HAP-1 (cell line): ENCODE data around the gene AUH.
A peak's percentile ranks its signal among the peaks of the same experiment; 100 is the strongest.

Experiments used
- DNase-seq, 2 experiments: peaks; one replicate each; pipeline ENCODE4 v3.0.0-alpha.2; 2016 to 2020; ENCODE audit warnings: low spot score in 2 of 2
- H3K27me3 ChIP-seq: fragments of 250-450 bp; sonication (Bioruptor Pico); 2 replicates; pipeline ENCODE4 v1.5.1; 2020; ENCODE audit warnings: low read depth, mild to moderate bottlenecking, moderate library complexity
- H3K36me3 ChIP-seq: fragments of 250-450 bp; sonication (Bioruptor Pico); replicated peaks from 2 replicates; pipeline ENCODE4 v1.5.1; 2020; ENCODE audit warnings: mild to moderate bottlenecking
- H3K4me1 ChIP-seq: fragments of 250-450 bp; sonication (Bioruptor Pico); 2 replicates; pipeline ENCODE4 v1.5.1; 2020; ENCODE audit warnings: mild to moderate bottlenecking
- H3K4me3 ChIP-seq: fragments of 250-450 bp; sonication (Bioruptor Pico); 2 replicates; pipeline ENCODE4 v1.5.1; 2020; ENCODE audit warnings: mild to moderate bottlenecking, moderate library complexity
- H3K9me3 ChIP-seq: fragments of 250-450 bp; sonication (Bioruptor Pico); 2 replicates; pipeline ENCODE4 v1.5.1; 2020; ENCODE audit warnings: mild to moderate bottlenecking, moderate library complexity
- in situ Hi-C: fragments of 300-500 bp; cut with MboI; formaldehyde crosslinking; loops from 3 replicates; pipeline ENCODE4 v1.14.3; 2020; ENCODE audit warnings: low sequenced_read_pairs, inconsistent platforms, mixed read lengths

AUH gene

DNA sequence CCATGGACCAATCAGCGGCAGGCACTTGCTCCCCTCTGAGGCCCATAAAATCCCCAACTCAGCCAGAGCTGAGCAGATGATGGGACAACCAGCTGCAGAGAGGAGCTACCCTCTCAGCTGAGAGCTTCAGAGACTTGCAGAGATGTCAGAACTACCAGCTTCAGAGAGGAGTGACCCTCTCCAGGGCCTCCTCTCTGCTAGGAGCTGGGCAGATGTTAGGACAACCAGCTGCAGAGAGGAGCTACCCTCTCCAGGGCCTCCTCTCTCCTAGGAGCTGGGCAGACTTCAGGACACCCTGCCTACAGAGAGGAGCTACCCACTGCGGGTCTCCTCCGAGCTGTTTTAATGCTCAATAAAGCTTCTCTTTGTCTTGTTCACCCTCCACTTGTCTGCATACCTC is 3.0 kb upstream of the AUH start:
- no peak for DNase-seq
- Histone ChIP-seq H3K27me3 (no peaks in the 10 kb centered on the region), H3K9me3 (peaks cover 5% of the 10 kb centered on the region; the same call in 1 of the 2 replicates), H3K4me1 (peaks cover 9% of the 10 kb centered on the region), H3K36me3 (no peaks in the 10 kb centered on the region; the same call in 1 of the 2 replicates), H3K4me3 (no peak overlapping the region)
- in situ Hi-C loops, result no loop called here

DNA sequence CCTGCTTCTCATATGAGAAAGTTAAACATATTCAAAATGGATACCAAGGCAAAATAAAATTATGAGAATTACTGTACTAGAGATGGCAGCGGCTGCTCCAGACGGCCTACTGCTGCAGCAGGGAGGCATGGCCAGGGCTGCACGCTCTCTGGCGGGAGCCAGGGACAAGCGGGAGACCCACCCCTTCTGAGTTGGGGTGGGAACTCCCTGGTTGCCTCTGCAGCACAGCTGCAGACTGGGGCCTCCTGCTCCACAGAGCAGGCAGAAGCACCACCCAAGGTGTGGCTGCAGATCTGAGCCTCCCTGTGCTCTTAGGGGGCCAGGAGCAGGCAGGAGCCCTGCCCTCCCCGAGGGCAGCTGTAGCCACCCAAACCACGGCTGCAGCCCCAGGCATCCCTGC is 2.3 kb upstream of the AUH start:
- no peak for DNase-seq
- no peaks in the 10 kb centered on the region for H3K27me3 ChIP-seq
- peaks cover 9% of the 10 kb centered on the region for H3K4me1 ChIP-seq
- H3K36me3 ChIP-seq, result no peaks in the 10 kb centered on the region; the same call in none of the 2 replicates
- in situ Hi-C loops, result no loop called here
- H3K4me3 ChIP-seq, result no peak overlapping the region
- H3K9me3 ChIP-seq, result peaks cover 5% of the 10 kb centered on the region; the same call in 1 of the 2 replicates

DNA sequence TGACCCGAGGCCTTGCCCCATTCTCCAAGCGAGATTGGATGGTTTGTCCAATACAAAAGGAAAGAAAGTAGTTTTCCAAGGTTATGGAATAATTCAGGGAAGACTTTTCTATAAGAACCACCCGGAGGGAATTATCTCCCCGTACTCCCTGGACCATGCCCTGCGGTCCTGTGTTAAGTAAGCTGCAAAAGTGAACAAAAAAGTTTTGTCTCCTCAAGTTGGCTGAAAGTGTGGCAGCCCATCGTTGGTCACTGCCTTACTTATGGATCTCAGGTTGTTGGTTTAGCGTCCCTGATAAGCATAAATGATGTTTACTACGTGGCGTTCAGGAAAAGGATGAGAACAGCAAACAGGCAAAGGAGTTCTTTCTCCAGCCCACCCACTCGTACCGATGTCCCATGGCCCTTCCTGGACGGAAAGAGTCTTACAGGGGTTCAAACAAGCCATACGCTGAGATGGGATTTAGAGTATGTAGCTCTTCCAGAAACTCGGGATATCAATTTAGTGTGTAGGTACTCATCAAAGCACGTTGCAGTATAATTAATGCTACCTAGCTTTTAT is 413 bp upstream of the AUH start:
- Histone ChIP-seq H3K4me1 (peaks cover 9% of the 10 kb centered on the region), H3K9me3 (peaks cover 5% of the 10 kb centered on the region; the same call in 1 of the 2 replicates), H3K4me3 (peak overlapping the region; percentile 88), H3K36me3 (peaks cover 5% of the 10 kb centered on the region), H3K27me3 (no peaks in the 10 kb centered on the region)
- DNase-seq, result no peak
- in situ Hi-C loops, result no loop called here

DNA sequence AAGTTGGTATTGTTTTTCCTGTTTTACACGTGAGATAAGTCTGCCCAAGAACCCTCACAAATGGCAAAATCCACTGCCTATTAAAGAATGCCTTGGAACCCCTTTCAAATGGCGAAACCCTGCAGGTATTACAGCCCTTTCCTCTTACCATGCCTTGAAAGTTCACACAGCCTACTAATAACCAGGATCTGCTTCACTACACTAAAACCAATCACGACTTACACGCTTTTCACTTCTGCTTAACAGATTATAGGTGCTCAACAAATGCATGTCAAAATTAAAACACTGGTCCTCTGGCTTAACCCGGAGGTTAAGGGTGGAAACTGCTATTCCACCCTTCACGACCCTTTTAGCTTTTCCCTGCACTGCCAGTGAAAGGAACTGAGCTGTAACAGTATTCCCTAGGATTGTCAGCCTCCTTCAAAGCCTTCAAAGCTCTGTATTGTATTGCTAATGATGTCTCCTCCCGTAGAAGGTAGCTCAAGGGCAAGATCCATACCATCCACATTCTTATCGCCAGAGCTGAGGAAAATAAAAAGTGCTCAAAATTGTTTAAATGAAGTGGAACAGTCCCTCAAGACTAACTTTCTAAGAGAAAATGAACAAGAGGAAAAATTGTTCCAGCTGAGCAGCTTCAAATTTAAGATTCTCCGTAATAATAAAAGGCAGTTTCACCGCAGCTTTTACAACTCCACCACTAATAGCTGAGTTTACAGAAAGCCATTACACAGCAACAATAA is 997 bp downstream of the AUH start:
- Histone ChIP-seq H3K4me1 (peaks cover 9% of the 10 kb centered on the region), H3K36me3 (peaks cover 9% of the 10 kb centered on the region), H3K27me3 (no peaks in the 10 kb centered on the region), H3K4me3 (peak overlapping the region; percentile 88), H3K9me3 (peaks cover 5% of the 10 kb centered on the region; the same call in 1 of the 2 replicates)
- in situ Hi-C loops, result no loop called here
- DNase-seq, result peak; percentile 62 to 93

DNA sequence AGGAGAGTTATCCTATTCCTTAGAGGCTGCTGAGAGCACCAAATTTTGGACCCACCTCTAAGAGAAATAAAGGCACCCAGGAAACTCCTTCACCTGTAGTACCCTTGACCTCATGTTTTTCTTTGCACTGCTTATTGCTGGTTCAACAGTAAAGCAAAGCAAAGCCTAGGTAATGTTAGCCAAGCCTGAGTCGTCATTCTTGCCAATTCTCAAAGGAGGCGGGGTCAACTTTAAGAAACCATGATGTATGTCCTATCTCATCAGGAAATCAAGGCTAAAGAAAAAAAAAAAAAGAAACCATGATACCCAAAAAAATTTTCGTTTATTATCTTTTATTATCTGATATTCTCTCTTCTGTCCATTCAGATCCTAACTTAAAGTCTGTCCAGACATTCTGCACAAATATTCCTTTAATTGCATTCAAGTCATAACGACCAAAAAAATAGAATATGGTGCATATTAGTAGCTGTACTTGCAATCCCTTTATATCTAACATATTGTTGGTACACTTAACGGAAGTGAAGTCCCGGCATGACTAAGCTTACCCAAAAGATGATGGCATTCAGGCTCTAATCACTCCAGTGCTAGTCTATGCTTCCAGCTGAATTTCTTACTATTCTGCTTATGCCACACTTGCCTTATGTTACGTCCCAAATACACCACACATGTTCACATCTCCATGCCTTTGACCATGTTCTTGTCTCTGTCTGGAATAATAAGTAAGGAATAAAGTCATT is 1.8 kb downstream of the AUH start:
- H3K27me3 ChIP-seq, result no peaks in the 10 kb centered on the region
- peaks cover 5% of the 10 kb centered on the region; the same call in 1 of the 2 replicates for H3K9me3 ChIP-seq
- H3K36me3 ChIP-seq, result peaks cover 13% of the 10 kb centered on the region
- peak overlapping the region; percentile 88 for H3K4me3 ChIP-seq
- peaks cover 9% of the 10 kb centered on the region for H3K4me1 ChIP-seq
- DNase-seq, result no peak
- in situ Hi-C loops, result no loop called here

DNA sequence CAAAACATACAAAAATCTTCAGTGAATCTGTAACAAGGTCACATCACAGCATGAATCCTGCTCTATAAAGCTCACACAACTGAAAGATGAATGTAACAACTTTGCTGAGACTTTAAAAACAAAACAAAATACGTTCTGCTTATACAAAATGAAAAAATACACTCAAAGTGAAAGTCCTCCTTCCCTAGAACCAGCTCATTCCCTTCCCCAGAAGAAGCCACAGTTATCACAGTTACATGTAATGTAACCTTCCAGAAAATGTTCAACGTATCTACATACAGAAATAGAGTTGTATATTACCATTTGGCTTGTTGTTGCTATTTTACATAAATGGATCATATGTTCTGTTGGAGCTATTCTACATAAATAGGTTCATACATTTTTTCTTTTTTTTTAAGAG is 2.6 kb downstream of the AUH start:
- H3K27me3 ChIP-seq, result no peaks in the 10 kb centered on the region
- DNase-seq, result no peak
- H3K4me3 ChIP-seq, result no peak overlapping the region
- peaks cover 17% of the 10 kb centered on the region for H3K36me3 ChIP-seq
- in situ Hi-C loops, result no loop called here
- peaks cover 5% of the 10 kb centered on the region; the same call in 1 of the 2 replicates for H3K9me3 ChIP-seq
- peaks cover 9% of the 10 kb centered on the region for H3K4me1 ChIP-seq

DNA sequence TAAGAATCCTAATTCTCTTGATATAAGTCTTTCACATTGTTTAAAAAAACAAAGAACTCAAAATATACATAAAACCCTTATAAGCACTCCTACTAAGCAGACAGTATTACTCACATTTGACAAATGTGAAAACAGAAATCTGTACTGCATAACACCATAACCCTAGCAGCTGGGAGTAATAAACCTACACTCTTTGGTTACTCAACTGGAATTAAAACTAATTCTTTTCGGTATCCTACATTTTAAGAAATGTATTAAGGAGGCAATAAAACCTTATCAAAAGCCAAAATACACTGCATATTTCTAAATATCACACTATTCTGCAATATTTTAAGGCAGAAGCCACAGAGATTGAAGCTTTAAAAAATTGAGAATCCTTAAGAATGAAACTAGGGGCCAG is 6.8 kb downstream of the AUH start:
- Histone ChIP-seq H3K4me3 (no peak overlapping the region), H3K36me3 (peaks cover 31% of the 10 kb centered on the region), H3K9me3 (no peaks in the 10 kb centered on the region), H3K27me3 (no peaks in the 10 kb centered on the region), H3K4me1 (no peaks in the 10 kb centered on the region; the same call in 1 of the 2 replicates)
- DNase-seq, result no peak
- in situ Hi-C loops, result no loop called here

DNA sequence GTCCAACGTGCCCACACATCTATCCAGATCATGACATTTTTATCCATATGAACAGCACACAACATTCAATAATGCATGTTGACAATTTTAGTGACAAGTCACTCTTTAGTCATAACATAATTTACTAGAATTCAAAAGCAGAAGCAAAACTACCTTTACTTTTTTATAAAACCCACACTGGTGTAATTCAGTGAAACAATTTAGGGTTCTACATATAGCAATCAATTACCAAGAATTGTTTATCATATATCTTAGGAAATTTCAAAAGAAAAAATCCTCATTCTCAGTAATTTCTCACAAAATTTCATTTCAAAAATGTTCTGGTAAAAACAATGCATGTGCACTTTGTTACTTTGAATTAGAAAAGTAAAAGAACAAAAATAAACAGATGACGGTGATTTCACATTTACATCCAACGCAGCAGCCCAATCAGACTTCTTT is 12.6 kb downstream of the AUH start:
- no peak overlapping the region for H3K4me3 ChIP-seq
- H3K27me3 ChIP-seq, result no peaks in the 10 kb centered on the region
- H3K4me1 ChIP-seq, result peaks cover 2% of the 10 kb centered on the region; the same call in 1 of the 2 replicates
- no peaks in the 10 kb centered on the region for H3K9me3 ChIP-seq
- no peak for DNase-seq
- H3K36me3 ChIP-seq, result peaks cover 16% of the 10 kb centered on the region
- in situ Hi-C loops, result no loop called here

DNA sequence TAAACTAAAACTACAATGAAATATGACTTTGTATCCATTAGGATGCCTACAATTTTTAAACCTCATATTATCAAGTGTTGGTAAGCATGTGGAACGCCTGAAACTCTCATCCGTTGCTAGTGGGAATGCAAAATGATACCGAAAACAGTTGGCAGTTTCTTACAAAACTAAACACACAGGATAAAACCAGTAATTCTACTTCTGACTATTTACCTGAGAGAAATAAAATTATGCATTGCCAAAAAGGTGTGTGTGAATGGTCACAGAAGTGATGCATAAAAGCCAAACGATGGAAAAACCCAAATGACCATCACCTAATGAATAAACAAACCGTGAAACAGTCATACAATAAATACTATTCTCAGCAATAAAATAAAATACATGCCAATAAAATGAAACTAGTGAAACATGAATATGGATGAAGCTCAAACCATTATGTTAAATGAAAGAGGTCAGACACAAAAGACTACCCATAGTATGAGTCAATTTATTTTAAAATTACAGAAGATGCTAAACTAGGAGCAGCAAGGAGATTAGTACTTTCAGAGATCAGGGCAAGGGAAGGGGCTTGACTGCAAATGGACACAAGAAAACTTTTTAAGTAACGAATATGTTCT is 13.4 kb downstream of the AUH start:
- peaks cover 2% of the 10 kb centered on the region; the same call in 1 of the 2 replicates for H3K4me1 ChIP-seq
- DNase-seq, result no peak
- H3K9me3 ChIP-seq, result no peaks in the 10 kb centered on the region
- H3K4me3 ChIP-seq, result no peak overlapping the region
- in situ Hi-C loops, result no loop called here
- H3K27me3 ChIP-seq, result no peaks in the 10 kb centered on the region
- H3K36me3 ChIP-seq, result peaks cover 16% of the 10 kb centered on the region

DNA sequence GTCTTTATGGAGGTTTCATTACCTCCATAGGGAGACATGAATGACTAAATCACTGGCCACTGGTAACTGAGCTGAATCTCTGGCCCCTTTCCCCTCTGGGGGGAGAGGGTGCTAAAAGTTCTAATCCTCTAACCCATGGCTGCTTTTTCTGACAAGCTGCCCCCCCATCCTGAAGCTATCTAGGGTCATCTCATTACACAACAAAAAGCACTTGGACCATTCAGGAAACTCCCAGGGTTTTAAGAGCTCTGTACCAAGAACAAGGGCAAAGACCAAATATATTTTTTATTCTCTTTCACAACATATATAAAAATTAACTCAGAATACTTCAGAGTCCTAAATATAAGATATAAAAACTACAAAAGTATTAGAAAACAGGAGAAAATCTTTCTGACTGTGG is 14.3 kb downstream of the AUH start:
- in situ Hi-C loops, result no loop called here

DNA sequence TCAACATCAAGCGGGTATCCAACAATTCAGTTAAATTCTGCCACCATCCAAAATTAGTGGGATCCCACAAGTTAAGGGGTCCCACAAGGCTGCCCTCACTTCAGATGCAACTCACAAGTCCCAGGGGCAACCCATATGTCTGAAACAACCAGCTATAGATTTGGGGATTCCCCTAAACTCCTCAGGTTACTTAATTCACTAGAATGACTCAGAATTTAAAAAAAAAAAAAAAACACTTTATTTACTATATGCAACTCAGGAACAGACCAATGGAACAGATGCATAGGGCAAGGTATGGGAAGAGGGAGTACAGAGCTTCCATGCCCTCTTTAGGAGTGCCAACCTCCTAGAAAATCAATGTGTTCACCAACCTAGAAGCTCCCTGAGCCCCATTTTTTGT is 15.1 kb downstream of the AUH start:
- in situ Hi-C loops, result no loop called here
- Histone ChIP-seq H3K4me3 (no peak overlapping the region), H3K36me3 (peaks cover 18% of the 10 kb centered on the region), H3K9me3 (no peaks in the 10 kb centered on the region), H3K4me1 (peaks cover 2% of the 10 kb centered on the region; the same call in 1 of the 2 replicates), H3K27me3 (no peaks in the 10 kb centered on the region)
- no peak for DNase-seq

More for the DNA sequence above, 14.3 kb downstream of the AUH start:
- Histone ChIP-seq H3K27me3 (no peaks in the 10 kb centered on the region), H3K36me3 (peaks cover 18% of the 10 kb centered on the region), H3K4me3 (no peak overlapping the region), H3K4me1 (peaks cover 2% of the 10 kb centered on the region; the same call in 1 of the 2 replicates), H3K9me3 (no peaks in the 10 kb centered on the region)
- DNase-seq, result no peak

DNA sequence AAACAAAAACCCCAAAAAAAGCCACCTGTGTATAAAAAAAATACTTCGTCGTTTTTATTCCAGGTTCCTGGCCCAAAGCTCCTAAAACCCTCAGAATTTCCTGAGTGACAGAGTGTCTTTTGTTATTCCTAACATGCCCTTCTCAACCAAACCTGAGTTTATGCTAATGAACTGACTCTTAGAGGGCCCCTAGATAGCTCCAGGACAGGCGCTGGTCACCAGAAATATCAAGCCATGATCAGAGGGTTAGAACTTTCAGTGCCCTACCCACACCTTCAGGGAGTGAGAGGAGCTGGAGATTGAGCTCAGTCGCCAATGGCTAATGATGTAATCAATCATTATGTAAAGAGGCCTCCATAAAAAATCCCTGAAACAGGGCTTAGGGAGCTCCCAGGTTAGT is 15.7 kb downstream of the AUH start:
- no peaks in the 10 kb centered on the region for H3K27me3 ChIP-seq
- no peaks in the 10 kb centered on the region for H3K9me3 ChIP-seq
- DNase-seq, result no peak
- H3K4me3 ChIP-seq, result no peak overlapping the region
- in situ Hi-C loops, result no loop called here
- peaks cover 16% of the 10 kb centered on the region; the same call in 1 of the 2 replicates for H3K36me3 ChIP-seq
- peaks cover 2% of the 10 kb centered on the region; the same call in 1 of the 2 replicates for H3K4me1 ChIP-seq

DNA sequence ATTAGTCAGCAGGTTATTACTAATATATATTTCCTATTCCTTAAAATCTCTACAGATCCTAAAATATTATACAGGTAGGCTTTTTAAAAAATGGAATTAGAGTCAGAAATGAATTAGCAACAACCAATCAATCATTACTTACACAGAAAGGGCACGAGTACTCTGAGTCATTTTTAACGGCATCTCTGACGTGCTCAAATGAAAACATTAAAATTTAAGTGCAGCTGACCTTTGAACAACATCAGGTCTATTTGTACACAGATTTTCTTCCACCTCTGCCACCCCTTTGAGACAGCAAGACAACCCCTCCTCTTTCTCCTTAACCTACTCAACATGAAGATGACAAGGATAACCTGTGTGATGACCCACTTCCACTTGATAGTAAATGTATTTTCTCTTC is 19.1 kb downstream of the AUH start:
- H3K36me3 ChIP-seq, result peaks cover 19% of the 10 kb centered on the region; the same call in 1 of the 2 replicates
- in situ Hi-C loops, result no loop called here
- peaks cover 2% of the 10 kb centered on the region; the same call in 1 of the 2 replicates for H3K4me1 ChIP-seq
- no peaks in the 10 kb centered on the region for H3K27me3 ChIP-seq
- H3K9me3 ChIP-seq, result no peaks in the 10 kb centered on the region
- H3K4me3 ChIP-seq, result no peak overlapping the region
- DNase-seq, result no peak
